SK-N-MC (cell line): ENCODE data around the gene OGFR.

Source experiments
- EZH2 ChIP-seq: fragments of 200-600 bp; sonication (generic); IDR thresholded peaks from one replicate; pipeline ENCODE4 v1.6.1; 2017; ENCODE audit warnings: antibody characterized with exemption
- POLR2AphosphoS5 ChIP-seq: IDR thresholded peaks from 2 replicates; pipeline ENCODE4 v1.6.1; 2012; ENCODE audit warnings: mild to moderate bottlenecking, low read depth, low read length, borderline replicate concordance

GRCh38 chr20:62796699-62797491 lies 7.7 kb upstream of the OGFR start:
- no peak for TF ChIP-seq POLR2AphosphoS5
- no peak for TF ChIP-seq EZH2
